A549 treated with RU486 at 1 μM for 4 hours (cell line): Measurements from ENCODE around the gene VAMP4. TPM values are rescaled to one million over a fixed set of nuclear protein-coding genes. Genes with fewer than 3 reads are reported as not detected.

ENCODE experiments used
- total RNA-seq: library from RNA; stranded (reverse); fragments of 200-300 nt; extraction: Qiagen RNA extraction; gene quantifications from 5 replicates; pipeline ENCODE4 v1.2.3, GENCODE V29; 2022; ENCODE audit warnings: low read depth

VAMP4 gene, protein sequence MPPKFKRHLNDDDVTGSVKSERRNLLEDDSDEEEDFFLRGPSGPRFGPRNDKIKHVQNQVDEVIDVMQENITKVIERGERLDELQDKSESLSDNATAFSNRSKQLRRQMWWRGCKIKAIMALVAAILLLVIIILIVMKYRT
- total RNA-seq = 3.1 to 4.8 TPM (median 4.0 TPM) in 5 replicates

DNA sequence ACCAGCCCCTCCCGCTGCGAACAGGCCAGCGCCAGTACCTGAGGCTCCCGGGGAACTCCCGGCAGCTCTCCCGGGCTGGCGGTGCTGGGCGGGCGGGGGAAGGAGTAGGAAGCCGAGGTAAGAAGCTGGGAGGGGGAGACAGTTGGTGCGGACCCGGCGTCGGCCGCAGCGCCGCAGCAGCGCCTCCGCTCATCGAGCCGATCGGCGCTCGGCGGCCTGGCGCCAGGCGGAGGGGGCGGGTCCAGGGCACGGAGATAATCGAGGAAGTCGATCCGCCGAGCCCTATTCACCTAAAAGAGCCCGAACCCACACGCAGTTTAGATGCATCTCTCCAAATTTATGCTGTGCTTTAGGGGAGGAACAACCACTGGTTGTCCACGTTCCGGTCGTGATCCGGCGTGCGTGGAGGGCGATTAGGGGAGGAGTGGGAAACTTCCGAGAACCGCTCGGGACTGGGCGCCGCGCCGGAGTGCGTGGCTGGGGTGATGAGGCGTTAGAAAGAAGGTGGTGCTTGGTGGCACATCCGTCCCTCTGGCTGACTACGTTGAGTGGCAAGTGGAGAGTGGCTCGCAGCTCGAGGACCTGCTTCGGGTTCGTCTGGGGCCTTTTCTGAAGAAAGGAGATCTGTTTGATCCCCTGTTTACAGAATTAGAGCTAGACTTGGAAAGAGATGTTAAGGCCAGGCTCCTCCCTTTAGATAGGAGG, at the start of gene VAMP4:
VAMP4 (minus strand) TSS at position 194 of the 705 bp plus-strand sequence. CDS start 3,651 bp downstream, outside the sequence.

DNA sequence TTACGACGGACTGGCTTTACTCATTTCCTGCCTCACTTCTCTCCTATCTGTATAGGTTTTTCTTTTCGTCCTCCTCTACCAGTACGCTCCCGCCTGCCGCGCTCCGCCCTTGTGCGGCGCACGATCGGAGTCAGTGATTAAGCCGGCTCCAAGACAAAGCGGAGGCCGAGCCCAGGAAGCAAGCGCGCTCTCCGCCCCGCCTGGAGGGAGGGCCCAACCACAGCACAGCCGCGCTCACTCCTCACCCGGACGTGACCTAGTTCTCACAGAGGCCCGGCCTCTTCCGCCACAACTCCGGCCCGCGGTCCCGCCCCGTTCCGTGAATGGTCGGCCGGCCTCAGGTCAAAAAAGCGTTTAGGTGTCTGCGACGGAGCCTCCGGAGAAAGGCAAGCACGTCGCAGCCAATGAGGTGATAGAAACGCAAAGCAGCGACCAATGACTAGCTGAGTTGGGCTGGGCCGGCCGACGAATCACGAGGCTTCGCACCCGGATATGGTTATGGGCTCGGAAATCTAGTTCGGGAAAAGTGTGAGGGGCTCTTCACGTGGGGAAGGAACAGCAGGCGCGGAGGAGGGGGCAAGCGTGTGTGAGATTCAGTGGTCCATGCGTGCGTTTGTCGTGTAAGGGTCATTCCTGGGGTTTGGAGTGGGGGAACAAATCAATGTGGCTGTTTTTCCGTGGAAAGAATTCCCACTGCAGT, 39.5 kb upstream of the VAMP4 start, which contains the start of gene METTL13:
METTL13 (plus strand) TSS at position 485 of the 700 bp plus-strand sequence. CDS start 308 bp downstream, outside the sequence.

DNA sequence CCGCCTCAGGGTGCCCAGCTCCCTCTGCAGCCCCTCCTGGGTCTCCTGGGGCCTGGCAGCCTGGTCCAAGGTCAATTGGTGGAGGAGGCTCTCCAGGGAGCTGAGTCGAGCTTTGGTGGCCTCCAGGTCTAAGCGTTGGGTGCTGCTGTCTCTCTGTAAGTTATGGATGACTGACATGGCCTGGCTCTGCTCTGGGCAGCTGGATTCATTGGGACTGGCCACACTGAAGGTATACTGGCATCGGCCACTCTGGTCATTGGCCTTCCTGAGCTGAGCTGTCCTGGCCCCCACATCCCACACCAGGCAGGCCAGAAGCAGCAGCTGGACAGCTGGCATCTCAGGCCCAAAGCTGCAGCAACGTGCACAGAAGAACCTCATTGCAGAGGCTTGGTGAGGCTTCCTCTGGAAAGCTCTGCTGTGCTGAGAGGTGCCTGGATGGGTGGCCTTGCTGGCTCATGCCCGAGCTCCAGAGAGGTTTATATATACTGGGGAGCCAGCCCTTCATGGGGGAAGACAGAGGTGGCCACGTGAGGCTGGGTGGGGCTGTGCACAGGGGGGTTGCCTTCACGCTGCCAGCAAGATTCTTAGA, 89.5 kb downstream of the VAMP4 start, which contains the start of gene MYOC:
MYOC (minus strand) TSS at position 455 of the 589 bp plus-strand sequence; CDS start at position 378, 77 bp downstream.

Other genes starting within 250 kb of the VAMP4 start
- not detected in 5 replicates for gene MYOCOS, start 119.8 kb downstream of the VAMP4 start, total RNA-seq
- gene MYOC, start 89.4 kb downstream of the VAMP4 start, total RNA-seq = not detected in 5 replicates
- gene METTL13, start 39.6 kb upstream of the VAMP4 start, total RNA-seq = 40.5 to 49.1 TPM (median 46.1 TPM) in 5 replicates
- gene DNM3, start 99.4 kb upstream of the VAMP4 start, total RNA-seq = 0.62 to 1.1 TPM (median 0.72 TPM) in 5 replicates